Mammary epithelial cell (primary cell): ENCODE results near the gene FADS1.

Source experiments
- EZH2 ChIP-seq: IDR thresholded peaks from 2 replicates; pipeline ENCODE4 v1.6.1; 2012; ENCODE audit warnings: low read length, inconsistent platforms, borderline replicate concordance
- TF ChIP-seq, protein P1 (sequence below), 2 donors: IDR thresholded peaks in 1 of 2; conservative IDR thresholded peaks in 1 of 2; 2 replicates each; pipeline ENCODE4 v1.5.1; 2011 to 2012; ENCODE audit warnings: inconsistent platforms in 2 of 2, low read length in 2 of 2, mild to moderate bottlenecking in 2 of 2, control low read depth in 1 of 2, low read depth in 1 of 2; ENCODE audit not compliant: insufficient read depth in 1 of 2; ENCODE audit errors: extremely low read depth in 1 of 2

DNA sequence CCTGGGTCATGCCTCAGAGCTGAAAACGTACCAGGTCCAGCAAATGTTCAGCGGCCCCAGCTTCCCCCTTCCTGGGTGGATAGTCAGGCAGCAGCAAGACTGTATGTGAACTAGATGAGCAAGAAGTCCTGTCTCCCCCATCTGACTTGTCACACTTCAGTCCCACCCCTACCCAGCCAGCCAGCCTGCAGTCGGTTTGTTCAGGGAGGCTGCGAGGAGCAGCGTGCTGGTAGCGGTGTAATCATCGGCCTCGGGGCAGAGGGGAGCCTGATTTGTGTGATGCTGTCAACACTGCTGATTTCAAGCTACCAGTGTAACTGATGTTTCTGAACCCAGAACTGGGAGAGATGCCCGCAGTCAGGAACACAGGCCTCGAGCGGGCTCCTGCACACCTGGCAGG, 34.0 kb downstream of the FADS1 start:
- TF ChIP-seq, protein P1, sequence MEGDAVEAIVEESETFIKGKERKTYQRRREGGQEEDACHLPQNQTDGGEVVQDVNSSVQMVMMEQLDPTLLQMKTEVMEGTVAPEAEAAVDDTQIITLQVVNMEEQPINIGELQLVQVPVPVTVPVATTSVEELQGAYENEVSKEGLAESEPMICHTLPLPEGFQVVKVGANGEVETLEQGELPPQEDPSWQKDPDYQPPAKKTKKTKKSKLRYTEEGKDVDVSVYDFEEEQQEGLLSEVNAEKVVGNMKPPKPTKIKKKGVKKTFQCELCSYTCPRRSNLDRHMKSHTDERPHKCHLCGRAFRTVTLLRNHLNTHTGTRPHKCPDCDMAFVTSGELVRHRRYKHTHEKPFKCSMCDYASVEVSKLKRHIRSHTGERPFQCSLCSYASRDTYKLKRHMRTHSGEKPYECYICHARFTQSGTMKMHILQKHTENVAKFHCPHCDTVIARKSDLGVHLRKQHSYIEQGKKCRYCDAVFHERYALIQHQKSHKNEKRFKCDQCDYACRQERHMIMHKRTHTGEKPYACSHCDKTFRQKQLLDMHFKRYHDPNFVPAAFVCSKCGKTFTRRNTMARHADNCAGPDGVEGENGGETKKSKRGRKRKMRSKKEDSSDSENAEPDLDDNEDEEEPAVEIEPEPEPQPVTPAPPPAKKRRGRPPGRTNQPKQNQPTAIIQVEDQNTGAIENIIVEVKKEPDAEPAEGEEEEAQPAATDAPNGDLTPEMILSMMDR (conservative IDR thresholded peaks at IDR 0.05 in 1 of 2, IDR thresholded peaks at IDR 0.05 in 1 of 2; ENCODE audit: extremely low read depth in 1 of 2, insufficient read depth in 1 of 2, low read depth in 1 of 2, low read length in 2 of 2), result no peak
- TF ChIP-seq EZH2, result no peak
